ENCODE results near the gene FASTKD2. TPM values are rescaled to one million over a fixed set of nuclear protein-coding genes. Genes with fewer than 3 reads are reported as not detected.

FASTKD2 gene
- total RNA-seq (10 to 100 TPM; 17.0 to 27.1 (median 24.6) TPM), polyA plus RNA-seq (10 to 100 TPM in 1 of 3 donors, 1 to 10 TPM in 2; 8.9 to 10.1 (median 9.0) TPM)
- long read RNA-seq, donor 1, partial matches to known transcripts: 6 of 12 reads
- long read RNA-seq, donor 1, other reads (novel, unspliced or antisense): 0 of 12 reads
- long read RNA-seq, donor 2, partial matches to known transcripts: 0 of 3 reads
- long read RNA-seq, donor 2, other reads (novel, unspliced or antisense): 0 of 3 reads

DNA sequence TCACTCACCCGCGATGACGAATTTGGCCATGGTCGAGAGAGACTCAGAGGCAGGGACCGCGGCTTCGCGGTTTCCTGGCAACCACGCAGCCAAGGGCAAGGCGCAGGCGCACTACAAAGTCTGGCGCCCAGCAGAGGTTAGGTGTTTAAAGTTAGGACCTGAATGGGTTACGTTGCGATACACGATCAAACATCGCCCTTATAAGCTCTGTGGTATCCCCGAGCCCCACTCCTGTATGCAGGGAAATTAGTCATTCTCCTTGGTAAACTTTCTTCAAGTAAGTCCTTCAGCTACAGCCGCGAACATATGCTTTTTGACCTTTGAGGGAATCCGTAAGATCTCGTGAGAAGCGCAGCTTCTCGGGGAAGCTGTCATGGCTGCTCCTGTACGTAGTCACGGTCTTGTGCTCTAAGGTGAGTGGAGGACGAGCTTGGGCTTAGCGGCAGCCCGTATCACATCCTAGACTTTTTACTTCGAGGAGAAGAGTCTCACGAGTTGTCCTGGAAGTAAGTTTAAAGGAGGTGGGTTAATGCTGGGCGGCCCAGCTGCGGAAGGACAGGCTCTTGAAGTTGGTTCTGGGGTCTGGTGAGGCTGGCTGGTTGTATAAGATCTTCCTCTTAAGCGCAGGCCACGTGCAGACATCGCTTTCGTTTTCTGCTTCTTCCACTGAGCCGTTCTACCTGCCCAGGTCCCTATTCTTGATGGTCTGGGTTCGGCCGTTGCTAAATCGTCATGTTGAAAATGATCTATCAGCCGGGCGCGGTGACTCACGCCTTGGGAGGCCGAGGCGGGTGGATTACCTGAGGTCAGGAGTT, at the start of gene FASTKD2, which contains the start of gene MDH1B:
FASTKD2 (plus strand) TSS at position 365 of the 815 bp plus-strand sequence. CDS start 1,088 bp downstream, outside the sequence.
MDH1B (minus strand) TSS at position 87 of the 815 bp plus-strand sequence; CDS start at position 30, 57 bp downstream.
- Histone ChIP-seq H3K9me3 (no peaks in the 10 kb centered on the region), H3K4me3 (peak within 1 kb of the TSS; percentile 68 to 96 (median 82)), H3K4me1 (peaks cover 20 to 53% (median 44%) of the 10 kb centered on the region in 6 donors), H3K36me3 (peaks cover 0 to 37% (median 12%) of the 10 kb centered on the region in 6 donors), H3K27ac (peak within 1 kb of the TSS; percentile 36 to 92 (median 85)), H3K27me3 (replicated peaks in 1 of 7) (peaks cover 0 to 16% (median 0%) of the 10 kb centered on the region in 7 donors)
- 0 to 1% (median 0%) methylated on average over 39 to 46 of the region's 46 CpGs for WGBS, 5 donors
- intact Hi-C loops (cut with DNase I; ENCODE audit: low total_unique reads): no loop called here
- DNase-seq: peak; percentile 95
- TF ChIP-seq, protein P1, sequence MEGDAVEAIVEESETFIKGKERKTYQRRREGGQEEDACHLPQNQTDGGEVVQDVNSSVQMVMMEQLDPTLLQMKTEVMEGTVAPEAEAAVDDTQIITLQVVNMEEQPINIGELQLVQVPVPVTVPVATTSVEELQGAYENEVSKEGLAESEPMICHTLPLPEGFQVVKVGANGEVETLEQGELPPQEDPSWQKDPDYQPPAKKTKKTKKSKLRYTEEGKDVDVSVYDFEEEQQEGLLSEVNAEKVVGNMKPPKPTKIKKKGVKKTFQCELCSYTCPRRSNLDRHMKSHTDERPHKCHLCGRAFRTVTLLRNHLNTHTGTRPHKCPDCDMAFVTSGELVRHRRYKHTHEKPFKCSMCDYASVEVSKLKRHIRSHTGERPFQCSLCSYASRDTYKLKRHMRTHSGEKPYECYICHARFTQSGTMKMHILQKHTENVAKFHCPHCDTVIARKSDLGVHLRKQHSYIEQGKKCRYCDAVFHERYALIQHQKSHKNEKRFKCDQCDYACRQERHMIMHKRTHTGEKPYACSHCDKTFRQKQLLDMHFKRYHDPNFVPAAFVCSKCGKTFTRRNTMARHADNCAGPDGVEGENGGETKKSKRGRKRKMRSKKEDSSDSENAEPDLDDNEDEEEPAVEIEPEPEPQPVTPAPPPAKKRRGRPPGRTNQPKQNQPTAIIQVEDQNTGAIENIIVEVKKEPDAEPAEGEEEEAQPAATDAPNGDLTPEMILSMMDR (IDR thresholded peaks at IDR 0.05 in 8 of 11, conservative IDR thresholded peaks at IDR 0.05 in 3 of 11): peak in 1 of 11 experiments; percentile 21
- peak in 1 of 3 donors; percentile 17 for TF ChIP-seq POLR2A (IDR thresholded peaks at IDR 0.05)
- TF ChIP-seq POLR2AphosphoS5 (IDR thresholded peaks at IDR 0.05): peak; percentile 70 to 94 (median 77)

DNA sequence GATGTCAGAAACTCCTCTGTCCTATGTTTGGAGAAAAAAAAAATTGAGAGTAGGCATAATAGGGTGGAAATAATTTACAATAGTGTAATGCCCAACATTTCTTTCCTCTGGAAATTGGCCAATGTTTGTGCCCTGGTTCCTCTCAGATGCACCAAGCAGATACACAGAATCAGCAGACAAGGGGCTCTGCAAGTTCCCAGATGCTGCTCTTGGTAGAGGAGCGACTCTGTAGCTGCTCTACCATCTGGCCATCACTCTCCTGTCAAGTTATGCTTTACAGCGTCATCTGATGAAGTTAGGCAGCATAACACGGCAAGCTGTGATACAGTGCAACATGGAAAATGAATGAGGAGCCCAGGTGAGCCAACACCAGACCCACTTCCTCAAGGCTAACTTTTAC, 48.8 kb upstream of the FASTKD2 start:
- DNase-seq: no peak
- peaks cover 0 to 18% (median 0%) of the 10 kb centered on the region in 7 donors for H3K27me3 ChIP-seq (replicated peaks in 1 of 7)
- no peaks in the 10 kb centered on the region for H3K36me3 ChIP-seq
- intact Hi-C loops (cut with DNase I; ENCODE audit: low total_unique reads): no loop called here
- TF ChIP-seq, protein P1 (IDR thresholded peaks at IDR 0.05 in 8 of 11, conservative IDR thresholded peaks at IDR 0.05 in 3 of 11): no peak
- TF ChIP-seq POLR2A (IDR thresholded peaks at IDR 0.05): no peak
- WGBS, 5 donors: 82 to 92% (median 84%) methylated on average over 3 of the region's 3 CpGs
- no peaks in the 10 kb centered on the region for H3K9me3 ChIP-seq
- H3K4me1 ChIP-seq: no peaks in the 10 kb centered on the region
- no peak overlapping the region for H3K27ac ChIP-seq
- no peak overlapping the region for H3K4me3 ChIP-seq

DNA sequence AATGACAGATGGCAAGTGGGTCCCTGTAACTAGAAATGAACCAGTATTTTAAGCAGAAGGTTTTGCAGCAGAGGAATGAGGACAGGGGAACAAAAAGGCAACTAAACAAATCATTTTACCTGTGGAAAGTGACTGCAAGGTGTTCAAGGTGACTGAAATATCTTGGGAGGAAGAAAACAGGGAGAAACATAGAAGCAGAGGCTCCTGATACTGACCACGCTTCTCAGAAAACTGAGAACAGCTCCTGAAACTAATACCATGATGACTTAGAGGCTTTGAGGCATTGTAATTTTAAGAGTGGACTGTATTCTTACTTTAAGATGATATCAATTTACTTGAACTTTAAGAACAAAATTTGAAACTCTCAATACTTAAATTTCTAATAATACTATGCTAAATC, 47.1 kb upstream of the FASTKD2 start, which contains the start of gene DYTN:
DYTN (minus strand) TSS at position 101 of the 400 bp plus-strand sequence. CDS start 117 bp downstream, outside the sequence.
- Histone ChIP-seq H3K9me3 (peaks cover 0 to 4% (median 0%) of the 10 kb centered on the region in 8 donors), H3K4me3 (no peak within 1 kb of the TSS), H3K36me3 (no peaks in the 10 kb centered on the region), H3K27ac (no peak within 1 kb of the TSS), H3K4me1 (no peaks in the 10 kb centered on the region), H3K27me3 (replicated peaks in 1 of 7) (peaks cover 0 to 20% (median 0%) of the 10 kb centered on the region in 7 donors)
- WGBS, 5 donors: 73 to 88% (median 84%) methylated on average over 1 of the region's 1 CpG
- intact Hi-C loops (cut with DNase I; ENCODE audit: low total_unique reads): no loop called here
- no peak for DNase-seq
- TF ChIP-seq POLR2AphosphoS5 (IDR thresholded peaks at IDR 0.05) (no peak), POLR2A (IDR thresholded peaks at IDR 0.05) (no peak)
- TF ChIP-seq, protein P1 (IDR thresholded peaks at IDR 0.05 in 8 of 11, conservative IDR thresholded peaks at IDR 0.05 in 3 of 11): no peak

Data from spleen (tissue), 13 donors.